BE2C (cell line): ENCODE results near the gene TRMT2A.

ENCODE experiments used
- DNase-seq: peaks from one replicate; pipeline ENCODE4 v3.0.0-alpha.2; 2020
- H3K27me3 ChIP-seq: fragments of 250-450 bp; sonication (Bioruptor Pico); 2 replicates; pipeline ENCODE4 v1.5.1; 2020; ENCODE audit warnings: mild to moderate bottlenecking
- H3K36me3 ChIP-seq: fragments of 250-450 bp; sonication (Bioruptor Pico); 2 replicates; pipeline ENCODE4 v1.5.1; 2020; ENCODE audit warnings: mild to moderate bottlenecking
- H3K4me1 ChIP-seq: fragments of 250-450 bp; sonication (Bioruptor Pico); 2 replicates; pipeline ENCODE4 v1.5.1; 2020
- H3K4me3 ChIP-seq: 2 replicates; pipeline ENCODE4 v1.5.1; 2011; ENCODE audit warnings: low read depth, low read length
- H3K9me3 ChIP-seq: fragments of 250-450 bp; sonication (Bioruptor Pico); 2 replicates; pipeline ENCODE4 v1.5.1; 2020
- CTCF ChIP-seq: IDR thresholded peaks from 2 replicates; pipeline ENCODE4 v1.5.1; 2012; ENCODE audit warnings: mild to moderate bottlenecking, low read depth, low read length

The TRMT2A gene

GRCh38 chr22:20125201-20126174, 8.5 kb upstream of the TRMT2A start:
- H3K9me3 ChIP-seq: no peaks in the 10 kb centered on the region
- no peak for TF ChIP-seq CTCF
- H3K4me3 ChIP-seq: no peak overlapping the region
- no peak for DNase-seq
- peaks cover 62% of the 10 kb centered on the region for H3K36me3 ChIP-seq
- H3K27me3 ChIP-seq: no peaks in the 10 kb centered on the region
- peaks cover 7% of the 10 kb centered on the region; the same call in 1 of the 2 replicates for H3K4me1 ChIP-seq

- peaks cover 4% of the 10 kb centered on the region for H3K4me1 ChIP-seq
- H3K36me3 ChIP-seq: peaks cover 75% of the 10 kb centered on the region
- DNase-seq: no peak
- H3K9me3 ChIP-seq: no peaks in the 10 kb centered on the region
- TF ChIP-seq CTCF: no peak
- no peaks in the 10 kb centered on the region for H3K27me3 ChIP-seq
- H3K4me3 ChIP-seq: no peak overlapping the region
Measured at GRCh38 chr22:20124083-20124787, 7.2 kb upstream of the TRMT2A start.

- Histone ChIP-seq H3K27me3 (no peaks in the 10 kb centered on the region), H3K4me1 (peaks cover 8% of the 10 kb centered on the region), H3K4me3 (no peak overlapping the region), H3K9me3 (no peaks in the 10 kb centered on the region), H3K36me3 (peaks cover 82% of the 10 kb centered on the region)
- no peak for TF ChIP-seq CTCF
- no peak for DNase-seq
Measured at GRCh38 chr22:20123366-20124082, 6.5 kb upstream of the TRMT2A start.

GRCh38 chr22:20121856-20122415, 4.9 kb upstream of the TRMT2A start:
- Histone ChIP-seq H3K4me1 (peaks cover 8% of the 10 kb centered on the region), H3K36me3 (peaks cover 83% of the 10 kb centered on the region), H3K9me3 (no peaks in the 10 kb centered on the region), H3K4me3 (no peak overlapping the region), H3K27me3 (no peaks in the 10 kb centered on the region)
- no peak for TF ChIP-seq CTCF
- DNase-seq: no peak

- TF ChIP-seq CTCF: no peak
- Histone ChIP-seq H3K4me1 (peaks cover 5% of the 10 kb centered on the region), H3K4me3 (peak overlapping the region; percentile 95), H3K36me3 (peaks cover 75% of the 10 kb centered on the region), H3K27me3 (no peaks in the 10 kb centered on the region), H3K9me3 (no peaks in the 10 kb centered on the region)
- DNase-seq: peak; percentile 7
Measured at GRCh38 chr22:20118300-20119020, 1.4 kb upstream of the TRMT2A start.
